Mesothelial cell of epicardium (in vitro differentiated cells): ENCODE results near the gene TAS1R3. TPM values are rescaled to one million over a fixed set of nuclear protein-coding genes. Genes with fewer than 3 reads are reported as not detected.

ENCODE experiments used
- DNase-seq, 2 experiments: peaks; one replicate each; pipeline ENCODE4 v3.0.0; 2021; ENCODE audit warnings: low spot score in 2 of 2; ENCODE audit not compliant: unreplicated experiment in 2 of 2
- H3K27ac Mint-ChIP-seq: 2 replicates; pipeline ENCODE4 v1.8.0; 2021; ENCODE audit warnings: mixed read lengths
- H3K27me3 Mint-ChIP-seq: 2 replicates; pipeline ENCODE4 v1.8.0; 2021; ENCODE audit warnings: low read depth, mixed read lengths
- H3K36me3 Mint-ChIP-seq: 2 replicates; pipeline ENCODE4 v1.8.0; 2021; ENCODE audit warnings: mixed read lengths
- H3K4me1 Mint-ChIP-seq: 2 replicates; pipeline ENCODE4 v1.8.0; 2021; ENCODE audit warnings: mixed read lengths
- H3K4me3 Mint-ChIP-seq: 2 replicates; pipeline ENCODE4 v1.8.0; 2021; ENCODE audit warnings: mild to moderate bottlenecking, moderate library complexity, mixed read lengths
- H3K9me3 Mint-ChIP-seq: 2 replicates; pipeline ENCODE4 v1.8.0; 2021; ENCODE audit warnings: mixed read lengths
- total RNA-seq: library from RNA; stranded (reverse); gene quantifications from 3 replicates; pipeline ENCODE4 v1.2.1, GENCODE V29; 2021
- TF ChIP-seq, protein P1 (sequence below): fragments of 200-600 bp; sonication (generic); IDR thresholded peaks from one replicate; pipeline ENCODE4 v1.5.0; 2021; ENCODE audit warnings: antibody characterized with exemption; ENCODE audit not compliant: unreplicated experiment

The TAS1R3 gene
- total RNA-seq: 0.98 to 1.0 TPM (median 1.00 TPM) in 3 replicates

DNA sequence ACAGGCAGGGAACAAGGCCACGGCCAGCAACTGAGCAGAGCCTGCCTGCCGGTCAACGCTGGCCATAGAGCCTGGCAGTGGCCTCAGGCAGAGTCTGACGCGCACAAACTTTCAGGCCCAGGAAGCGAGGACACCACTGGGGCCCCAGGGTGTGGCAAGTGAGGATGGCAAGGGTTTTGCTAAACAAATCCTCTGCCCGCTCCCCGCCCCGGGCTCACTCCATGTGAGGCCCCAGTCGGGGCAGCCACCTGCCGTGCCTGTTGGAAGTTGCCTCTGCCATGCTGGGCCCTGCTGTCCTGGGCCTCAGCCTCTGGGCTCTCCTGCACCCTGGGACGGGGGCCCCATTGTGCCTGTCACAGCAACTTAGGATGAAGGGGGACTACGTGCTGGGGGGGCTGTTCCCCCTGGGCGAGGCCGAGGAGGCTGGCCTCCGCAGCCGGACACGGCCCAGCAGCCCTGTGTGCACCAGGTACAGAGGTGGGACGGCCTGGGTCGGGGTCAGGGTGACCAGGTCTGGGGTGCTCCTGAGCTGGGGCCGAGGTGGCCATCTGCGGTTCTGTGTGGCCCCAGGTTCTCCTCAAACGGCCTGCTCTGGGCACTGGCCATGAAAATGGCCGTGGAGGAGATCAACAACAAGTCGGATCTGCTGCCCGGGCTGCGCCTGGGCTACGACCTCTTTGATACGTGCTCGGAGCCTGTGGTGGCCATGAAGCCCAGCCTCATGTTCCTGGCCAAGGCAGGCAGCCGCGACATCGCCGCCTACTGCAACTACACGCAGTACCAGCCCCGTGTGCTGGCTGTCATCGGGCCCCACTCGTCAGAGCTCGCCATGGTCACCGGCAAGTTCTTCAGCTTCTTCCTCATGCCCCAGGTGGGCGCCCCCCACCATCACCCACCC, at the start of gene TAS1R3:
Gene TAS1R3 (plus strand): TSS at position 213 of the 898 bp plus-strand sequence. CDS start 66 bp downstream, at position 279.
- no peaks in the 10 kb centered on the region for H3K9me3 Mint-ChIP-seq
- no peak for DNase-seq
- no peaks in the 10 kb centered on the region for H3K27me3 Mint-ChIP-seq
- H3K27ac Mint-ChIP-seq: no peak within 1 kb of the TSS
- H3K4me3 Mint-ChIP-seq: no peak within 1 kb of the TSS
- H3K4me1 Mint-ChIP-seq: peaks cover 3% of the 10 kb centered on the region
- H3K36me3 Mint-ChIP-seq: no peaks in the 10 kb centered on the region
- TF ChIP-seq, protein P1, sequence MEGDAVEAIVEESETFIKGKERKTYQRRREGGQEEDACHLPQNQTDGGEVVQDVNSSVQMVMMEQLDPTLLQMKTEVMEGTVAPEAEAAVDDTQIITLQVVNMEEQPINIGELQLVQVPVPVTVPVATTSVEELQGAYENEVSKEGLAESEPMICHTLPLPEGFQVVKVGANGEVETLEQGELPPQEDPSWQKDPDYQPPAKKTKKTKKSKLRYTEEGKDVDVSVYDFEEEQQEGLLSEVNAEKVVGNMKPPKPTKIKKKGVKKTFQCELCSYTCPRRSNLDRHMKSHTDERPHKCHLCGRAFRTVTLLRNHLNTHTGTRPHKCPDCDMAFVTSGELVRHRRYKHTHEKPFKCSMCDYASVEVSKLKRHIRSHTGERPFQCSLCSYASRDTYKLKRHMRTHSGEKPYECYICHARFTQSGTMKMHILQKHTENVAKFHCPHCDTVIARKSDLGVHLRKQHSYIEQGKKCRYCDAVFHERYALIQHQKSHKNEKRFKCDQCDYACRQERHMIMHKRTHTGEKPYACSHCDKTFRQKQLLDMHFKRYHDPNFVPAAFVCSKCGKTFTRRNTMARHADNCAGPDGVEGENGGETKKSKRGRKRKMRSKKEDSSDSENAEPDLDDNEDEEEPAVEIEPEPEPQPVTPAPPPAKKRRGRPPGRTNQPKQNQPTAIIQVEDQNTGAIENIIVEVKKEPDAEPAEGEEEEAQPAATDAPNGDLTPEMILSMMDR: no peak

DNA sequence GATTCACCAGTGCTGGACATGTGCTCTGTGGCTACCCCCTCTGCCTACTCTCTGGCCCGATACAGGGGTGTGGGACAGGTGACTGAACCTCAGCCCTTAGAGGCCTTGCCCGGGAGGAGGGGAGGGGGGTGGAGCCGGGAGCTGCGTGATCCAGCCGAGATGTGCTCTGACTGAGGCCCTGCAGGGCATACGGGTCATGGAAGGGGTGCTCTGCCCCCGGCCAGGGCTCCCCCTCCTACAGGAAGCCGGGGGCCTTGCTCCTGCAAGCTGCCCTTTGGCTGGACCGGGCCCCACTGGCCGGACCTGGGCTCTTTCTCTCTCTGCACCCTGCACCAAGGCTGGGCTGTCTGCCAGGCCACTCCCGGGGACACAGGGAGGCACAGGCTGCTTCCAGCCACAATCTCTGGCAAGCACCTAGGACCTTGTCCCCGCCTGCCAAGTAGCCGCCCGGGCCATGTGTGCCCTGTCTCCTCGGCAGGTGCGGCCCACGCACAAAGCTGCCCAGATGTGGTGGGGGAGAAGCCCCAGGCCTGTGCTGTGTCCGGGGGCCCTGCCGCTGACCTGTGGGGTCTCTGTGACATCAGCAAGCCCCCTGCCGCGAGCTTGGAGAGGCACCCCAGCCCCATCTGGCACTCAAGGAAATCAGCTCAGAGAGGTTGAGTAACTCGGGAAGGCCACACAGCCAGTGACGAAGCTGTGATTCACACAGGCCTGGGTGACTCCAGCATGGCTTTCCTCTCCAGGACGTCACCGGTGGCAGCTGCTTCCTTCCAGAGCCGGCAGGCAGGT, 49.4 kb upstream of the TAS1R3 start:
- Mint-ChIP-seq H3K27me3 (no peaks in the 10 kb centered on the region), H3K4me1 (no peaks in the 10 kb centered on the region), H3K9me3 (no peaks in the 10 kb centered on the region), H3K4me3 (no peak overlapping the region), H3K36me3 (no peaks in the 10 kb centered on the region), H3K27ac (no peak overlapping the region)
- TF ChIP-seq, protein P1: no peak
- DNase-seq: peak in 1 of 2 experiments; percentile 17

DNA sequence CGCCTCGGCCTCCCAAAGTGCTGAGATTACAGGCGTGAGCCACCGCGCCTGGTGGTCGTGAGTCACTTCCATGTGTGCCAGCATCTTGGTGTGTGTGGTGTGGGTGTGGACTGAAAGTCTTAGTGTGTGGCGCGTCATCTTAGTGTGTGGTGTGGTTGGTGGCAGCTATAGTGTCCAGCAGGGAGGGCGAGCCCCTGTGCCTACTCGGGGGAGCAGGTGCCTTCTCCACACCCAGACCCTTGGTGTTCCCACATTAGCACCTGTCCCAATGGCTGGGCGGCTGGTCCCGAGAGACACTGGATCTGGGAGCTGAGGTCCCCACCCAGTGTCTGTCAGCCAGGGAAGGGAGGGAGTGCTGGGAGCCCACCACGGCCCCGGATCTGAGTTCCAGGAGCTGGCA, 48.1 kb upstream of the TAS1R3 start:
- TF ChIP-seq, protein P1: no peak
- H3K27ac Mint-ChIP-seq: no peak overlapping the region
- no peak for DNase-seq
- no peaks in the 10 kb centered on the region for H3K27me3 Mint-ChIP-seq
- no peak overlapping the region for H3K4me3 Mint-ChIP-seq
- no peaks in the 10 kb centered on the region for H3K36me3 Mint-ChIP-seq
- no peaks in the 10 kb centered on the region for H3K4me1 Mint-ChIP-seq
- H3K9me3 Mint-ChIP-seq: no peaks in the 10 kb centered on the region

DNA sequence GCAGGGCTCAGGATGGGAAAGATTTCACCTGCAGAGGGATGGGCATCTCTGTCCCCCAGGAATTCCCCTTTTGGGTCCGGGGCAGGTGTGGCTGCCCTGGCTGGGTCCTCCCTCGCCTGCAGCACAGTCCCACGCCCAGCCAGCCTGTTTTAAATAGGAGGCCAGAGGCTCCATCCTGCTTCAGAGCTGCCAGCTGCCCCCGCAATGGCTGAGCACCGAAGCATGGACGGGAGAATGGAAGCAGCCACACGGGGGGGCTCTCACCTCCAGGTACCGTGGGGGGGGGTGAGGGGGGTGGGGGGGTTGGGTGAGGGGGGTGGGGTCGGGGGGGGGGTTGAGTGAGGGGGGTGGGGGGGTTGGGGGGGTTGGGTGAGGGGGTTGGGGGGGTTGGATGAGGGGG, 47.3 kb upstream of the TAS1R3 start:
- TF ChIP-seq, protein P1: no peak
- Mint-ChIP-seq H3K27ac (no peak overlapping the region), H3K4me3 (no peak overlapping the region), H3K4me1 (no peaks in the 10 kb centered on the region), H3K27me3 (no peaks in the 10 kb centered on the region), H3K36me3 (no peaks in the 10 kb centered on the region), H3K9me3 (no peaks in the 10 kb centered on the region)
- DNase-seq: no peak

DNA sequence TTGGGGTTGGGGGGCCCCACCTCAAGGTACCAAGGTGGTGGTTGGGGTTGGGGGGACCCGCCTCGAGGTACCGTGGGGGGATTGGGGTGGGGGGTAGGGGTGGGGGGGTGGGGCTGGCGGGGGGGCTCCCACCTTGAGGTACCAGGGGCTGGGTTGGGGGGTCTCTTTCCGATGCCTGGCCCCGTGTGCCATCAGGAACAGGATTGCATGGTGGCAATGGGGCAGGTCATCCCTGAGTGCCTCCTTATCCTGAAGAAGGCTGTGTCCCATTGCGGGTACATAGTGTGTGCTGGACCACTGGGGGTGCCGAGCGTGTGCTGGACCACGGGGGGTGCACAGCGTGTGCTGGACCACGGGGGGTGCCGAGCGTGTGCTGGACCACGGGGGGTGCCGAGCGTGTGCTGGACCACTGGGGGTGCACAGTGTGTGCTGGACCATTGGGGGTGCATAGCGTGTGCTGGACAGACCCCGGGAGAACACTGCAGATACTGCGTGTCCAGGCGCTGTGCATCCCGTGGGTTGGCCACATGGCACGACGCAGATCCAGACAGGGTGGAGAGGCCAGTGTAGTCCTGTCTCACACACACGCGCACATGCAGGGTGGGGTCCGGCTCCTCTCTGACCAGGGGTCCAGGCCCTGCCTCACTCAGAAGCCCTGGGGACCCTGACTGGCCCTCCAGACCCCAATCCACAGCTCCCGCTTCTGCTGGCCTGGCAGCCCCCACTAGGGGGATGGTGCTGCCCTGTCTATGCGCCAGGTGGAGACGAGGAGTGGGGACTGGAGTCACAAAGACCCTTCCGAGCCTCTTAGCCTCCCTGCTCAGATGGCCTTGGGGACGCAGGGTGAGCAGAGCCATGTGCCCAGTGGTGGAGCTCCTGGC, 46.6 kb upstream of the TAS1R3 start:
- H3K27ac Mint-ChIP-seq: no peak overlapping the region
- no peaks in the 10 kb centered on the region for H3K36me3 Mint-ChIP-seq
- H3K4me3 Mint-ChIP-seq: no peak overlapping the region
- H3K4me1 Mint-ChIP-seq: no peaks in the 10 kb centered on the region
- H3K27me3 Mint-ChIP-seq: no peaks in the 10 kb centered on the region
- DNase-seq: no peak
- no peaks in the 10 kb centered on the region for H3K9me3 Mint-ChIP-seq
- TF ChIP-seq, protein P1: no peak
